ENCODE results near the gene CACNA2D1. TPM values are rescaled to one million over a fixed set of nuclear protein-coding genes. Genes with fewer than 3 reads are reported as not detected.
A peak's percentile ranks its signal among the peaks of the same experiment; 100 is the strongest.

CACNA2D1 gene
- total RNA-seq, 1 donor from 2014 or later, result 1.5 TPM

DNA sequence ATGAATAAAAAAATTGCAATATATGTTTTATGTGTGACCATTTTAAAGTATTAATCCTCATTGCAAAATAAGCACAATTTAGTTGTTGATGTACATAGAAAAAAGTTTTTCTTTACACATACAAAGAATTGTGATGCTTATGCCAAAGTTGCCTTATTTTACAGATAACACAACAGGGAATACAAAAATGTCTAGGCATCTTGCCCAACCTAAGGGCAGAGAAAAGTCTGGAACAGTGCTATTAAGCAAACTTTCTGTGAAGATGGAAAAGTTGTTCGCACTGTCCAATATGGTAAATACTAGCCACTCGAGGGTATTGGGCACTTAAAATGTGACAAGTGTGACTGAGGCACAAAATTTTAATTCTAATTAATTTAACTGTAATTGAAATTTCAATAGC is 483.6 kb downstream of the CACNA2D1 start:
- Histone ChIP-seq H4K20me1 (ENCODE audit: low read depth) (no peaks in the 10 kb centered on the region), H3K36me3 (no peaks in the 10 kb centered on the region), H3K4me2 (no peak overlapping the region), H3K9ac (no peak overlapping the region), H3K4me1 (no peaks in the 10 kb centered on the region), H3K4me3 (no peak overlapping the region), H2AFZ (replicated peaks) (no peak overlapping the region), H3K79me2 (ENCODE audit: low read depth) (no peaks in the 10 kb centered on the region), H3F3A (ENCODE audit: low read depth) (no peaks in the 10 kb centered on the region), H3K9me3 (ENCODE audit: low read depth) (no peaks in the 10 kb centered on the region), H3K27me3 (no peaks in the 10 kb centered on the region), H3K27ac (no peak overlapping the region)
- Mint-ChIP-seq H3K36me3 (peaks cover 4% of the 10 kb centered on the region), H3K9me3 (no peaks in the 10 kb centered on the region), H3K27ac (no peak overlapping the region), H3K4me3 (no peak overlapping the region), H3K27me3 (ENCODE audit: insufficient read depth, low read depth) (no peaks in the 10 kb centered on the region), H3K4me1 (peaks cover 7% of the 10 kb centered on the region)
- TF ChIP-seq, protein P1, sequence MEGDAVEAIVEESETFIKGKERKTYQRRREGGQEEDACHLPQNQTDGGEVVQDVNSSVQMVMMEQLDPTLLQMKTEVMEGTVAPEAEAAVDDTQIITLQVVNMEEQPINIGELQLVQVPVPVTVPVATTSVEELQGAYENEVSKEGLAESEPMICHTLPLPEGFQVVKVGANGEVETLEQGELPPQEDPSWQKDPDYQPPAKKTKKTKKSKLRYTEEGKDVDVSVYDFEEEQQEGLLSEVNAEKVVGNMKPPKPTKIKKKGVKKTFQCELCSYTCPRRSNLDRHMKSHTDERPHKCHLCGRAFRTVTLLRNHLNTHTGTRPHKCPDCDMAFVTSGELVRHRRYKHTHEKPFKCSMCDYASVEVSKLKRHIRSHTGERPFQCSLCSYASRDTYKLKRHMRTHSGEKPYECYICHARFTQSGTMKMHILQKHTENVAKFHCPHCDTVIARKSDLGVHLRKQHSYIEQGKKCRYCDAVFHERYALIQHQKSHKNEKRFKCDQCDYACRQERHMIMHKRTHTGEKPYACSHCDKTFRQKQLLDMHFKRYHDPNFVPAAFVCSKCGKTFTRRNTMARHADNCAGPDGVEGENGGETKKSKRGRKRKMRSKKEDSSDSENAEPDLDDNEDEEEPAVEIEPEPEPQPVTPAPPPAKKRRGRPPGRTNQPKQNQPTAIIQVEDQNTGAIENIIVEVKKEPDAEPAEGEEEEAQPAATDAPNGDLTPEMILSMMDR (IDR thresholded peaks at IDR 0.05), result no peak
- TF ChIP-seq EZH2phosphoT487 (IDR thresholded peaks at IDR 0.05) (no peak), EZH2 (IDR thresholded peaks at IDR 0.05) (no peak)
- no peak for DNase-seq (ENCODE audit: low spot score)

DNA sequence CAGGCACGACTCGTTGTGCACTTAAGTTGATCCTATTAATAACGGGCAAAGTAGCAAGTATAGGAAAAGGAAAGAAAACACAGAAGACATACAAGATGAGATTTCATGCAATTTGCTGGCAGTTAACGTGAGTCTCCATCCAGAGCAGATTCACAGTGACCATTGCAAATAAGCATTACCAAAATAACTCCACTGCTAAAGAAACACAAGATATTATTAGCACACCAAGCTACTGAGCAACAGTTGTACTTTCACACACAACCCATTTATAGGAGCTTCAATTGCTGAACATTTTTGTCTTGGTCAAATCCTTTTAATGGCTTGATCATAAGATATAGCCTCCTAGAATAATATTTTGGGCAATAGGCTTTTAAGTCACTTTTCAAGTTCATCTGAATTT is 486.1 kb downstream of the CACNA2D1 start:
- no peak overlapping the region for H2AFZ ChIP-seq (replicated peaks)
- Mint-ChIP-seq H3K4me1 (peaks cover 5% of the 10 kb centered on the region), H3K27ac (no peak overlapping the region), H3K27me3 (ENCODE audit: insufficient read depth, low read depth) (no peaks in the 10 kb centered on the region), H3K9me3 (no peaks in the 10 kb centered on the region), H3K36me3 (no peaks in the 10 kb centered on the region), H3K4me3 (no peak overlapping the region)
- TF ChIP-seq, protein P1 (IDR thresholded peaks at IDR 0.05), result no peak
- TF ChIP-seq EZH2 (IDR thresholded peaks at IDR 0.05) (no peak), EZH2phosphoT487 (IDR thresholded peaks at IDR 0.05) (no peak)
- H3K79me2 ChIP-seq (ENCODE audit: low read depth), result no peaks in the 10 kb centered on the region
- H3K4me1 ChIP-seq, result no peaks in the 10 kb centered on the region
- no peak overlapping the region for H3K4me2 ChIP-seq
- no peaks in the 10 kb centered on the region for H3F3A ChIP-seq (ENCODE audit: low read depth)
- H4K20me1 ChIP-seq (ENCODE audit: low read depth), result no peaks in the 10 kb centered on the region
- H3K4me3 ChIP-seq, result no peak overlapping the region
- no peak overlapping the region for H3K27ac ChIP-seq
- no peaks in the 10 kb centered on the region for H3K36me3 ChIP-seq
- no peak overlapping the region for H3K9ac ChIP-seq
- H3K9me3 ChIP-seq (ENCODE audit: low read depth), result no peaks in the 10 kb centered on the region
- no peak for DNase-seq (ENCODE audit: low spot score)
- H3K27me3 ChIP-seq, result no peaks in the 10 kb centered on the region

DNA sequence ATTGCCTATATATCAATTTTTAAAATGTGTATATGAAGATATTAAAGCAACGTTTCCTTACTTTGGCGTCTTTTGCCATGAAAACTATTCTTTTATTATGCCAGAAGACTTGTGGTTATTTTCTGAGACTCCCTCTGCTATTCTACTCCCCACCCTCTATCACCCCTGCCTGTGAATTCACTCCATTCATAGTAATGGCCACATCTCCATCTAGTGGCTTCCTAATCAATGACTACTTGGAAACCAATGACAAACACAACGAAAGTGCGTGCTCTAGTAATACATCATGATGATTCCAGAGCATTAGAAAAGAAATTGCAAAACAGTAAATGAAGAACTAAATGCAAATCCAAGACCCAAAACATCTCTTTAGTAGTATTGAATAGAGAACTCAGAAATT is 487.1 kb downstream of the CACNA2D1 start:
- Mint-ChIP-seq H3K27ac (no peak overlapping the region), H3K4me1 (peaks cover 5% of the 10 kb centered on the region), H3K9me3 (no peaks in the 10 kb centered on the region), H3K36me3 (no peaks in the 10 kb centered on the region), H3K27me3 (ENCODE audit: insufficient read depth, low read depth) (no peaks in the 10 kb centered on the region), H3K4me3 (no peak overlapping the region)
- H3K4me2 ChIP-seq, result no peak overlapping the region
- no peak overlapping the region for H3K4me3 ChIP-seq
- peak; percentile 75 for DNase-seq (ENCODE audit: low spot score)
- H3K36me3 ChIP-seq, result no peaks in the 10 kb centered on the region
- H3K27me3 ChIP-seq, result no peaks in the 10 kb centered on the region
- H2AFZ ChIP-seq (replicated peaks), result no peak overlapping the region
- H3K27ac ChIP-seq, result no peak overlapping the region
- TF ChIP-seq EZH2phosphoT487 (IDR thresholded peaks at IDR 0.05), result no peak
- TF ChIP-seq, protein P1 (IDR thresholded peaks at IDR 0.05), result peak; percentile 83
- H3K4me1 ChIP-seq, result no peaks in the 10 kb centered on the region
- no peaks in the 10 kb centered on the region for H3K9me3 ChIP-seq (ENCODE audit: low read depth)
- H4K20me1 ChIP-seq (ENCODE audit: low read depth), result no peaks in the 10 kb centered on the region
- H3F3A ChIP-seq (ENCODE audit: low read depth), result no peaks in the 10 kb centered on the region
- H3K79me2 ChIP-seq (ENCODE audit: low read depth), result no peaks in the 10 kb centered on the region
- no peak overlapping the region for H3K9ac ChIP-seq

Measured in neural progenitor cell (in vitro differentiated cells).